ENCODE measurements around the gene CD33. TPM values are rescaled to one million over a fixed set of nuclear protein-coding genes. Genes with fewer than 3 reads are reported as not detected.

CD33 gene
- total RNA-seq, 1 experiment from 2014 or later = not detected

- Histone ChIP-seq H3K27ac (no peak overlapping the region), H3K4me3 (no peak overlapping the region), H2AFZ (no peak overlapping the region), H3F3A (ENCODE audit: insufficient read depth, low read depth) (no peaks in the 10 kb centered on the region), H3K9me2 (ENCODE audit: insufficient read depth) (no peaks in the 10 kb centered on the region), H4K20me1 (ENCODE audit: insufficient read depth) (no peaks in the 10 kb centered on the region), H3K4me1 (replicated peaks; ENCODE audit: insufficient read depth) (no peaks in the 10 kb centered on the region), H3K4me2 (no peak overlapping the region), H3K79me2 (ENCODE audit: low read depth) (no peaks in the 10 kb centered on the region), H3K36me3 (ENCODE audit: low read depth) (no peaks in the 10 kb centered on the region), H3K27me3 (ENCODE audit: insufficient read depth, low read depth) (peaks cover 83% of the 10 kb centered on the region), H3K9me3 (ENCODE audit: insufficient read depth, low read depth) (no peaks in the 10 kb centered on the region)
- BruUV-seq (replicated peaks) = no TSS peak
- DNase-seq = no peak
- TF ChIP-seq CTCF (conservative IDR thresholded peaks at IDR 0.05) = no peak
- TF ChIP-seq EZH2 (IDR thresholded peaks at IDR 0.05; ENCODE audit: low read depth) = no peak
- POLR2A ChIA-PET (ENCODE audit: unreplicated experiment) = no interaction called here
- CTCF ChIA-PET = no interaction called here
- intact Hi-C loops (cut with micrococcal nuclease; ENCODE audit: unreplicated experiment) = no loop called here
These were observed 2.4 kb downstream of the CD33 start for GRCh38 chr19:51227326-51227725.

GRCh38 chr19:51227966-51228365, 3.1 kb downstream of the CD33 start:
- Histone ChIP-seq H2AFZ (no peak overlapping the region), H3K4me2 (no peak overlapping the region), H3K27me3 (ENCODE audit: insufficient read depth, low read depth) (peaks cover 84% of the 10 kb centered on the region), H3F3A (ENCODE audit: insufficient read depth, low read depth) (no peaks in the 10 kb centered on the region), H3K9me3 (ENCODE audit: insufficient read depth, low read depth) (no peaks in the 10 kb centered on the region), H3K36me3 (ENCODE audit: low read depth) (no peaks in the 10 kb centered on the region), H3K4me3 (no peak overlapping the region), H3K79me2 (ENCODE audit: low read depth) (no peaks in the 10 kb centered on the region), H4K20me1 (ENCODE audit: insufficient read depth) (no peaks in the 10 kb centered on the region), H3K4me1 (replicated peaks; ENCODE audit: insufficient read depth) (no peaks in the 10 kb centered on the region), H3K27ac (no peak overlapping the region), H3K9me2 (ENCODE audit: insufficient read depth) (no peaks in the 10 kb centered on the region)
- no peak for DNase-seq
- no peak for TF ChIP-seq EZH2 (IDR thresholded peaks at IDR 0.05; ENCODE audit: low read depth)
- no peak for TF ChIP-seq CTCF (conservative IDR thresholded peaks at IDR 0.05)
- POLR2A ChIA-PET (ENCODE audit: unreplicated experiment) = no interaction called here
- CTCF ChIA-PET = no interaction called here
- no TSS peak for BruUV-seq (replicated peaks)
- intact Hi-C loops (cut with micrococcal nuclease; ENCODE audit: unreplicated experiment) = no loop called here

- Histone ChIP-seq H3K9me2 (ENCODE audit: insufficient read depth) (no peaks in the 10 kb centered on the region), H3K79me2 (ENCODE audit: low read depth) (no peaks in the 10 kb centered on the region), H3K4me1 (replicated peaks; ENCODE audit: insufficient read depth) (no peaks in the 10 kb centered on the region), H3K9me3 (ENCODE audit: insufficient read depth, low read depth) (no peaks in the 10 kb centered on the region), H4K20me1 (ENCODE audit: insufficient read depth) (no peaks in the 10 kb centered on the region), H3K36me3 (ENCODE audit: low read depth) (no peaks in the 10 kb centered on the region), H3K27me3 (ENCODE audit: insufficient read depth, low read depth) (peaks cover 99% of the 10 kb centered on the region), H3K4me2 (no peak overlapping the region), H2AFZ (no peak overlapping the region), H3F3A (ENCODE audit: insufficient read depth, low read depth) (no peaks in the 10 kb centered on the region), H3K27ac (no peak overlapping the region), H3K4me3 (no peak overlapping the region)
- intact Hi-C loops (cut with micrococcal nuclease; ENCODE audit: unreplicated experiment) = no loop called here
- no peak for TF ChIP-seq CTCF (conservative IDR thresholded peaks at IDR 0.05)
- TF ChIP-seq EZH2 (IDR thresholded peaks at IDR 0.05; ENCODE audit: low read depth) = no peak
- no peak for DNase-seq
- POLR2A ChIA-PET (ENCODE audit: unreplicated experiment) = no interaction called here
- BruUV-seq (replicated peaks) = no TSS peak
- CTCF ChIA-PET = no interaction called here
These were observed 16.0 kb downstream of the CD33 start for GRCh38 chr19:51240866-51241265.

Measured in PC-9 (cell line).